OCI-LY3 (cell line): ENCODE measurements around the gene LPCAT1.

Experiments used
- H2AFZ ChIP-seq: fragments of 200-600, 300-600 bp; shearing (Covaris generic); 2 replicates; pipeline ENCODE4 v1.6.0; 2014; ENCODE audit warnings: antibody characterized with exemption, low read depth, low read length
- H3K27ac ChIP-seq: fragments of 200-600, 300-600 bp; sonication (generic); 2 replicates; pipeline ENCODE4 v1.5.1; 2014; ENCODE audit warnings: mild to moderate bottlenecking, low read length, moderate library complexity, mixed read lengths
- H3K27me3 ChIP-seq: fragments of 200-600, 300-600 bp; sonication (generic); 2 replicates; pipeline ENCODE4 v1.6.1; 2014; ENCODE audit warnings: low read depth, low read length, mixed read lengths
- H3K36me3 ChIP-seq: fragments of 200-600, 300-600 bp; sonication (generic); replicated peaks from 2 replicates; pipeline ENCODE3; 2014; ENCODE audit warnings: low read depth, low read length, mixed read lengths
- H3K4me1 ChIP-seq: fragments of 300-600, 200-600 bp; sonication (generic); 2 replicates; pipeline ENCODE4 v1.6.1; 2014; ENCODE audit warnings: low read length, mixed read lengths
- H3K4me2 ChIP-seq: fragments of 200-600, 300-600 bp; sonication (generic); 2 replicates; pipeline ENCODE4 v1.6.1; 2014; ENCODE audit warnings: low read length, mixed read lengths
- H3K4me3 ChIP-seq: fragments of 300-600, 200-600 bp; sonication (generic); 2 replicates; pipeline ENCODE4 v1.5.1; 2014; ENCODE audit warnings: antibody characterized with exemption, mild to moderate bottlenecking, low read length, moderate library complexity
- H3K79me2 ChIP-seq: fragments of 300-600, 200-600 bp; shearing (Covaris generic); 2 replicates; pipeline ENCODE4 v1.6.1; 2014; ENCODE audit warnings: mild to moderate bottlenecking, low read length, mixed read lengths
- H3K9ac ChIP-seq: fragments of 300-600, 200-600 bp; shearing (Covaris generic); 2 replicates; pipeline ENCODE4 v1.6.0; 2014; ENCODE audit warnings: mild to moderate bottlenecking, low read length, moderate library complexity
- H3K9me3 ChIP-seq: fragments of 200-600, 300-600 bp; shearing (Covaris generic); 2 replicates; pipeline ENCODE4 v1.6.1; 2014; ENCODE audit warnings: low read length, mixed read lengths; ENCODE audit not compliant: insufficient read depth
- H4K20me1 ChIP-seq: fragments of 200-600, 300-600 bp; sonication (generic); 2 replicates; pipeline ENCODE4 v1.6.1; 2016; ENCODE audit warnings: low read length, mixed read lengths; ENCODE audit not compliant: insufficient read depth
- CTCF ChIP-seq: fragments of 200-600, 300-600 bp; sonication (generic); IDR thresholded peaks from 2 replicates; pipeline ENCODE4 v1.5.1; 2014; ENCODE audit warnings: antibody characterized with exemption, low read length, low read depth
- EZH2phosphoT487 ChIP-seq: fragments of 200-600 bp; shearing (Covaris generic); IDR thresholded peaks from 2 replicates; pipeline ENCODE4 v1.6.1; 2018; ENCODE audit warnings: antibody characterized with exemption, mixed run types, low read depth

LPCAT1 gene

DNA sequence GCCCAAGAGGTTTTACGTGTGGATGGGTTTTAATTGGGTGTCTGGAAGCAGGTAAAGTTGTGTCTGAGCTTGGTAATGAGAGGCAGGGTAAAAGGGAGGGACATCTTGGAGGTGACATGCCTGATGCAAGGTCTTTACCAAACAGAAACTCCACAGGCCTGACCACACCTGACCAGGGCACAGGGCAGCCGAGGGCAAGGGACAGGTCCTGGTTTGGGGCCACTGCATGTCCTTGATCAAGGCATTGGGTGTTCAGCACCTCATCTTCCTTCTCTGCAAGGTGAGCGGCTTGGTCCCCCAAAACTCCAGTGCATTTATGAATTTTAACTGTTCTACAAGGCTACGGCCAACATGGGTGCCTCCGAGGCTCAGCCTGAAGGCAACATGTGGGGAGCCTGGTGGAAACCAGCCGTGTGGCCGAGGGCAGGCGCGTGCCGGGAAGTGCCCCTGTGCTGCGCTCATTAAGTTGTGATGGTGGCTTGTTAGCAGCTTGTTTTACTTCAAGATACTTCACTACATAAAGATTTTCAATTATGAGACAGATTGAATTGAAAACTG lies 30.7 kb upstream of the LPCAT1 start:
- Histone ChIP-seq H2AFZ (no peak overlapping the region), H3K9ac (no peak overlapping the region), H3K36me3 (no peaks in the 10 kb centered on the region), H3K4me3 (no peak overlapping the region), H4K20me1 (no peaks in the 10 kb centered on the region), H3K4me2 (no peak overlapping the region), H3K4me1 (no peaks in the 10 kb centered on the region), H3K9me3 (no peaks in the 10 kb centered on the region), H3K27ac (no peak overlapping the region), H3K79me2 (no peaks in the 10 kb centered on the region), H3K27me3 (no peaks in the 10 kb centered on the region)
- no peak for TF ChIP-seq EZH2phosphoT487
- no peak for TF ChIP-seq CTCF

DNA sequence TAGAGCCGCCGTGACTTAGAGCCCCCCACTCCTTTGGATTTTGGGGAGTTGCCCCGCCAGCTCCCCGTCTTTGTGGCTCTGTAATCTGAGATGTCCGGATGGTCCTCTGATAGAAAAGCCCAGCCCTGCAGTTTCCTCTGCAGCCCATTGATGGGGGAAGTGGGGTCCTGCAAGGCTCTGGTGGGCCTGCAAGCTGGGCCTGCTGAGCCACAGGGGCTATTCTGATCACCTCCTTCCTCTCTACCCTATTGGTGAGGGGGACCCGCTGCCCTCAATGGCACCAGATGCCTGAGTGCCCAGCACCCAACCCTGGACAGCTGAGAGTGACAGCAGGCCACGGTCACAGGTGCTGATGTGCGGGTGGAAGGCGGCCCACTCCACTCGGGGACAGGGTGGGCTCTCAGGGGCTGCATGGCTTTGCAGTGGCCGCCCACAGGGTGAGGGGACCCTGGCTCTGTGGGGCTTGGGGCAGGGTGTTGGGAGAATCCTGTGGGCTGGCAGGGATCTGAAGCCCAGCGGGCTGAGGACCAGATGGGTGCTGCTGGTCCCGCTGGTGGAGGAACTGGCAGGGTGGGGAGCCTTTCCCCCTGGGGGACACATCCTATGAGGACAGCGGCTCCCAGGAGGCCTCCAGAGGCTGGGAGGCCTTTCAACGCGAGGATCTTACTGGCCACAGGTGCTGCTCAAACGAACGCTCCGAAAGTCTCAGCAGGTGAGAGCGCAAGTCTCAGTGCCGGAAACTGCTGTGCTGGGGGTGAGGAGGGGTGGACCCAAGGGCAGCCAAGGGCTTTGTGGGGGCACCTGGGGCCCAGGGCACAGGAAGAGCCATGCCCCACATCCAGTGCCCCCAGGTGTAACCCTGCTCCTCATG lies 30.0 kb upstream of the LPCAT1 start:
- Histone ChIP-seq H2AFZ (no peak overlapping the region), H3K4me2 (no peak overlapping the region), H3K9ac (no peak overlapping the region), H3K4me3 (no peak overlapping the region), H3K9me3 (no peaks in the 10 kb centered on the region), H3K4me1 (no peaks in the 10 kb centered on the region), H3K79me2 (no peaks in the 10 kb centered on the region), H3K27ac (no peak overlapping the region), H3K27me3 (no peaks in the 10 kb centered on the region), H4K20me1 (no peaks in the 10 kb centered on the region), H3K36me3 (no peaks in the 10 kb centered on the region)
- TF ChIP-seq EZH2phosphoT487 (no peak), CTCF (no peak)

GRCh38 chr5:1552521-1553255 lies 28.9 kb upstream of the LPCAT1 start:
- Histone ChIP-seq H4K20me1 (no peaks in the 10 kb centered on the region), H3K9ac (no peak overlapping the region), H3K79me2 (no peaks in the 10 kb centered on the region), H3K9me3 (no peaks in the 10 kb centered on the region), H3K4me2 (no peak overlapping the region), H3K4me1 (no peaks in the 10 kb centered on the region), H3K27ac (no peak overlapping the region), H2AFZ (no peak overlapping the region), H3K4me3 (no peak overlapping the region), H3K36me3 (no peaks in the 10 kb centered on the region), H3K27me3 (no peaks in the 10 kb centered on the region)
- TF ChIP-seq CTCF, result no peak
- TF ChIP-seq EZH2phosphoT487, result no peak
